Urothelium cell line (cell line): Measurements from ENCODE around the gene DKC1.

Experiments used
- DNase-seq: peaks from one replicate; pipeline ENCODE4 v3.0.0; 2011; ENCODE audit warnings: low spot score, mixed read lengths
- FAIRE-seq: peaks from 2 replicates; lab custom pipeline; 2011; peaks lifted over from hg19 to GRCh38; lab: Jason Lieb, UNC

DKC1 gene

DNA sequence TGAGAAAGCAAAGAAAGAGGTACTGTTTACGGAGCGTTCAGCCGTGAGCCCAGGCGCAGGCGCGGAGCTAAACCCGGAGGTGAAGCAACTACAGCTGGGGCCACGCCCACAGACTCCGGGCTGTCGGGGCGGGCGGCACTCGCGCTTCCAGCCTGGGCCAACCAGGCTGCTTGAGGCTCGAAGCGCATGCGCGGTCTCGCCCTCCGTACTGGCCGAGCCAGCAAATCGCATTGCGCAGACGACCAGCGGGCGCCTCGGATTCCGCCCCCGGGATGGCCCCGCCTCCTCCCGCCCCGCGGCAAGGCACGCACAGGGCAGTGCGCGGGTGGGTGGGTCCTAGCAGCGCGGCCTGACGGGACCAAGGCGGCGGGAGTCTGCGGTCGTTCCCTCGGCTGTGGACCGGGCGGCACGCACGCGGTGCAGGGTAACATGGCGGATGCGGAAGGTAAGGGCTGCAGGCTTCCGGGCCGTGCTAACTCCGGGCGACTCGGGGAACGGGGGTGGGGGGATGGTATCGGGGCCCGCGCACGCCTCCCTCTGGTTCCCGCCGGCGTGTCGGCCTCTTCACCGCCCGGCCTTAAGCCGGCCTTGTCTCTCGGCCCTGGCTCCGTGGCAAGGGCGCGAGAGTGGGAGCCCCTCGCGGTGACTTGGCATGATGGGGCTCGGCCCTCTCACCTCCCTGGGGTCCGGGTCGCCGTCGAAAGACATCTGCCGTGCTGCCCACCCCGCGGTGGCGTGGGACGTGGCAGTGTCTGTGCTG, at the start of gene DKC1:
Gene DKC1 (plus strand): TSS at position 328 of the 760 bp plus-strand sequence. CDS start 102 bp downstream, at position 430.
- DNase-seq (peak; percentile 97), FAIRE-seq (peak; percentile 74)

DNA sequence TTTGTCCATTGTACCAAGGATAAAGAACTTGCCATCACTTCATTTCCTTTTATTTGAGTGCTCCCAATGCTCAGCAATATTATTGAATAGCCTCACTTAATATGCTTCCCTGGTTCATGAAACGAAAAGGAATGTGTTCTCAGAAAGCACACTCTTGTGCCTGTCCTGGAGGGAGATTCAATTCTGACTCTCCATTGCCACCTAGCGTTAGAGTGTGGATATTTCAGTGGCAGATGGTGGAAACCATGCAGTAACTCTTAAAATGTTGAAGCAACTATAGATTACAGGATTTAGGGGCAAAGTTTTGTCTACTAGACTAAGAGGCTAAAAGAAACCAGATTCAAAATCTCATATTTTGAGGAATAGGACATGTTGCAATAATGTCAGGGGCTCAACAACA, 47.7 kb upstream of the DKC1 start:
- no peak for FAIRE-seq
- peak; percentile 52 for DNase-seq

DNA sequence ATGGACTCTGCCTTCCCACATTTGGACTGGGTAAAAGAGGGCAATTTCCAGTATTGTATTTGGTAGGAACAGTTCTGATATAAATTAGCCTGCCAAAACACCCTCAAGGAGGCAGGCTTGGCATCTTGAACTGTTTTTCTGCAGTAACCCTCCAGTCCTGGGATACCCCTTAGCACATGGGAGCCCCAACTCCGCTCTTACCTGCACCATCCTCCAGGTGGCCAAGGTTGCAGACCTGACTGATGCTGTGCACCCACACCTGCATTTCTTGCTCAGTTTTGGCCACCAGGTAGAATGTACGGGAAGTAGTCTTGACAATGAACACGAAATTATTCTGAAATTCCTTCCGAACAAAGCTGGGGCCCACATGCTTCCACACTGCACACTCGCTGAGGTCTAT, 46.8 kb upstream of the DKC1 start:
- FAIRE-seq, result no peak
- DNase-seq, result no peak

DNA sequence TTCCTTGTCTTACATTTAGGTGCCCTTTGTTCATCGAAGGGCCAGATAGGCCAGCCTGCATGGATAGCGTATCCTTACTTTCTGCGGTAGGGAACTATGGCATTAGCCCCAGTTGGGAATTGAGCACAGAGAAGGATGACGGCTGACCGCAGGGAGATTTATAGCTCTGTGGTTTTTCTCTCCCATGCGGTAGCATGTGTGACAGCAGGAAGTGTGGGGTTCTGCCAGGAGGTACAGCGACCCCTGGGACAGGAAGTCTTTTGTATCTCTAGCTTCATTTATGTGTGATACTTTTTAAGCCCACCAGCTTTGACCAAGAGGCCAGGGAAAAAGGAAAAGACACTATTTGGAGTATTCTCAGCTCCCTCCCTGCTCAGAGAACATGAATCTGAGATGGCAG, 44.8 kb upstream of the DKC1 start:
- FAIRE-seq (no peak), DNase-seq (peak; percentile 78)

DNA sequence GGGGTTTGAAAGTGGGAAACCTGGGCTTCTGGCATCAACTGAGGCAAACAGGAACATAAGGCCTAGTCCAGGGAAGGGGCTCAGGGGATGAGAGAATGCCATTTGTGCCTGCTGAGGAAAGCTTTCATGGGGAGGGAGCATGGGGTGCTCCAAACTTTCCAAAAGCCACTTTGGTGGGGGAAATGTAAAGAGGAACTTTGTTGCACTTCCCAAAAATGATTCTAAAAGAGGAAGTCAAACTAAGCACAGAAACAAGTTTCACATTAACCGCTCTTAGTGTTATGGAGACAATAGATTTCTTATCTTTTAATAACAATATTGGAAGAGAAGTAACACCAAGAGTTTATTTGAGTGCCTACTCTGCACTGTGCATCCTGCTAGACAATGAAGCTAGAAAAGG, 44.0 kb upstream of the DKC1 start:
- FAIRE-seq (no peak), DNase-seq (no peak)

DNA sequence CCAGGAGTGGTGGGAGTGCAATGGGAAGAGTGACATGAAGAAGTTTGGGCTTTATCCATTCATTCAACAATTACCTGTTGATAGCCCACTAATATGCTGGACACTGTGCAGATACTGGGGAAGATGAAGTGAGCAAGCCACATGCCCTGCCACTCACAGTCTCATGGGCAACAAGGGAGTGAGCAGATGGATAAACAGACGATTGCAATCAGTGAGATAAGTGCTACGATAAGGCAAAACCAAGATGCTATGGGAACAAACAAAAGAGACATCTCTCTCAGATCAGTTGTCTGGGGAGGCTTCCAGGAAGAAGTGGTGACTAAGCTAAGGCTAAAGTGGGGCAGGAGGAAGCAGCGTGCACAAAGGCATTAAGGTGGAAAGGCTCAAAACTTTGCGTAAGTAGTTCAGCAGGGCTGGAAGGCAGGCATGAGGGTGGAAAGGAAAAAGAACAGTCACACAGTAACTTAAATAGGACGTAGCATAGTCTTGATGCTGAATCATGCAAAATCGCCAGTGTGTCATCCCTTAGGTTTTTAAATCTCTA, 43.5 kb upstream of the DKC1 start:
- FAIRE-seq (no peak), DNase-seq (no peak)

DNA sequence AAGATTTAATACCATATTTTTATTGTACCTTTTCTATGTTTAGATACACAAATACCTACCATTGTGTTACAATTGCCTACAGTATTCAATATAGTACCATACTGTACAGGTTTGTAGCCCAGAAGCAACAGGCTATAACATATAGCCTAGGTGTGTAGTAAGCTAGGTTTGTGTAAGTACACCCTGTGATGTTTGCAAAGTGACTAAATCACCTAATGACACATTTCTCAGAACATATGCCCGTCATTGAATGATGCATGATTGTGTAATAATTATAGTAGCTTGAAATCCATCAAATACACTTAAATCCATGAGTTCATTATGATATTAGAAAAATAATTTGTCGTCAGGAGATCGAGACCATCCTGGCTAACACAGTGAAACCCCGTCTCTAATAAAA, 42.6 kb upstream of the DKC1 start:
- DNase-seq, result no peak
- no peak for FAIRE-seq

DNA sequence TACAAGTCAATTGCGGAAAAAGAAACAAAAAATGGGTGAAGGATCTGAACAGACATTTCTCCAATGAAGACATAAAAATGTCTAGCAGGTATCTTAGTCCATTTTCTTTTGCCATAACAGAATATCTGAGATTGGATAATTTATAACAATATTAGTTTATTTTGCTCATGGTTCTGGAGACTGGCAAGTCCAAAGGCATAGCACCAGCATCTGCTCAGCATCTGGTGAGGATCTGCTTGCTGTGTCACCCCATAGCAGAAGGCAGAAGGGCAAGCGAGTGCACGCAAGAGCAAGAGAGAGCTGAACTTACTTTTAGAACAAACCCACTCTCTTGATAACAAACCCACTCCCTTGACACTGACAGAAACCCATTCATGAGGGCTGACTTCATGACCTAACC, 41.5 kb upstream of the DKC1 start:
- DNase-seq, result no peak
- FAIRE-seq, result no peak

DNA sequence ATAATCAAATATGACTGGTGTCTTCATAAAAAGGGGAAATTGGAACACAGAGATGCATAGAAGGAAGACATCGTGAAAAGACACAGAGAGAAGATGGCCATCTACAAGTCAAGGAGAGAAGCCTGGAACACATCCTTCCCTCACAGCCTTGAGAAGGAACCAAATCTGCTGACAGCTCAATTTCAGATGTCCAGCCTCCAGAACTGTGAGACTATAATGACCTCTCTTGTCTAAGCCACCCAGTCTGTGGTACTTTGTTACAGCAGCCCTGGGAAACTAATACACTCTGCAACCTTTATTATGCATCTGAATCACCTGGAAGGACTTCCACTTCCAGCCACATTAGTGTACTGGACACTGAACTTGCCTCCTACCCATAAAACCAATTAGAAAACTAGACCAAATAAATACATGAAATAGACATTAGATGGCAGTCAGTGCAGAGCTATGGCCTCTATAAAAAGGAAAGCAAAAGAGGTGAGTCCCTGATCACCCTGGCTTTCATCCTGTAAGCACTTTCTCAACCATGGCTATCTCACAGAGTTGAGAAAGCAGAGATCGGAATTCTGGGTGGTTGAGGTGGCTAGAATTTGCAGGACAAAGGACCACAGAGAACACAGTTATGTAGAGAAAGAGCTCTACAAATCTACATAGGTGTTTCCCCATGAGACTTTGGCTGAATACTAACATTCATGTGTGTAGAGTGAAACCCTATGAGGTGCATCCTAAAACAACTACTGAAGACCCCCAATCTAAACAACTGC, 37.5 kb upstream of the DKC1 start:
- FAIRE-seq (no peak), DNase-seq (no peak)

DNA sequence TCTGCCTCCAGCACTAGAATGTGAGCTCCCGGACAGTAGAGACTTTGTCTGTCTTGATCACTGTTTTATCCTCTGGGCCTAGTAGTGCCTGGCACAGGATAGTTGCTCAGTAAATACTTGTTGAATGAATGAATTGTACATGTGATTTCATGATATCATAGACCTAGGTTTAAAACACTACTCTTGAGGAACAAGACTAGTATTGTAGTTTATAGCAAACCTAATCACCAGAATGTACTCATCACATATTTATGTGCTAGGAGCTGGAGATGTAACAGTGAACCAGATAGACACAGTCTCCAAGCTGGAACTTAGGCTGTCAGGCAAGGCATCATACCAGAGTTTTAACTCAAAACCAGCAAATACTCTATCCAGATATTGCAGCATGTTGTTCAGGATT, 35.2 kb upstream of the DKC1 start:
- no peak for DNase-seq
- no peak for FAIRE-seq

DNA sequence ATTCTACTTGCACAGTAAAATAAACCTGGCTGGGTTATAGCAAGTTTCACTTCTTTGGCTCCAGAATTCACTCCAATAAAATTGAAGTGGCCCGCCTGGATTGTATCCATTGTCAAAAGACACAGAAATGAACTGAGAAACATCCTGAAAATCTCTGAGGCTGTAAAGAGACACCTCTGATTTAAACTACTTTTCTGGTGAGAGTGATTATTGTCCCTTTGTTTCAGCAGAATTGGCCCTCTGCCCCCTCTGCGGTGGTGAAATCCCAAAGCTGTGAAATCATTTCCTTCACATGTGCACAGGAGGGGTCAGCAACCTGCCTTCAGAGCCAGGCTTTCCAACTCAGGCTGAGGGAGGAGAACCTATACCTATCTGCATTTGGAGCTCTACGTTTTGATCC, 34.8 kb upstream of the DKC1 start:
- FAIRE-seq (no peak), DNase-seq (peak; percentile 59)

DNA sequence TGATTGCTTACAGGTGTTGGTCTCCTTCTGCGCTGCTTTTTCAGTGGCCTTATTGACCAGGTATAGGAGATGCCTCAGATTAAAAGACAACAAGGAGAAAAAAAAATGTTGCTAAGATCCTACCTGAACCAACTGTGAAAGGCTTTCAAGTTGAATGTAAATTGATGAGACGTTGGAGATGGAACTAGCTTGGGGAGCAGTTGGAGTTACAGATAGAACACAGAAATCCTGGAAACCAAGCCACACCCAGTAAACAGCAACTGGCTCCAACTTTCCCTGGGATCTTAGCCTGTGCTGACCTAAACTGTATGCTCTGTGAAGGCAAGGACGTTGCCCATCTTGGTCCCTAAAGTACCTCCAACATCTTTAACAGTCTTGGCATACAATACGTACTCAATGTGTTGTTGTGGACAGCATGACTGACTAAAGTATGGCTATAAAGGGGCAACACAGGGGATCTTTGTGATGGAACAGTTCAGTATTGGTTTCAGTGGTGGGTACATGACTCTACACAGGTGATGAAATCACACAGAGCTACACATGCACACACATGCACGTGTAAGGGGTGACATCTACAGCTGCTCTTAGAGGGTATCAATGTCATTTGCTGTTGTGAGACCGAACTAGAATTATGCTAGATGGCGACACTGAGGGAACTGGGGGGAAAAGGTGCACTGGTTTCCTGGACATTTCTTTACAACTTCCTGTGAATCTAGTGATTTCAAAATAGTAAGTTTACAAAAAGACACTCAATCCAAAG, 34.1 kb upstream of the DKC1 start:
- DNase-seq (no peak), FAIRE-seq (no peak)

DNA sequence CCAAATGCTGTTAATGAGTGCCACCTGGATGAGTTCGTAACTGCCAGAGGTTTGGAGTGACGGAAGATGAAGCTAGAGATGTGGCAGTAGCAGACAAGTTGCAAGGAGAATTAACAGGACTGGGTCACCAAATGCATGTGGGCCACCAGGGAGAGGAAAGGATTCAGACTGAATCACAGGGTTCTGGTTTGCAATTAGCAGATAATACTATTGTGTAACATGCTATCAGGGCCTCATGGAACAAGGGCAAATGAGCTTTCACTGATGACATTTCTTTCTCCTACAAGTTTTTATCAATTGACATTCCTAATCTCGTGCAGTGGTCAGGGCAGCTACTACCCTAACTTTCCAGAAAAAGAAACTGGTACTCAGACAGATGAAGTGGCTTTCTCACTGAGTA, 33.2 kb upstream of the DKC1 start:
- no peak for FAIRE-seq
- DNase-seq, result no peak

DNA sequence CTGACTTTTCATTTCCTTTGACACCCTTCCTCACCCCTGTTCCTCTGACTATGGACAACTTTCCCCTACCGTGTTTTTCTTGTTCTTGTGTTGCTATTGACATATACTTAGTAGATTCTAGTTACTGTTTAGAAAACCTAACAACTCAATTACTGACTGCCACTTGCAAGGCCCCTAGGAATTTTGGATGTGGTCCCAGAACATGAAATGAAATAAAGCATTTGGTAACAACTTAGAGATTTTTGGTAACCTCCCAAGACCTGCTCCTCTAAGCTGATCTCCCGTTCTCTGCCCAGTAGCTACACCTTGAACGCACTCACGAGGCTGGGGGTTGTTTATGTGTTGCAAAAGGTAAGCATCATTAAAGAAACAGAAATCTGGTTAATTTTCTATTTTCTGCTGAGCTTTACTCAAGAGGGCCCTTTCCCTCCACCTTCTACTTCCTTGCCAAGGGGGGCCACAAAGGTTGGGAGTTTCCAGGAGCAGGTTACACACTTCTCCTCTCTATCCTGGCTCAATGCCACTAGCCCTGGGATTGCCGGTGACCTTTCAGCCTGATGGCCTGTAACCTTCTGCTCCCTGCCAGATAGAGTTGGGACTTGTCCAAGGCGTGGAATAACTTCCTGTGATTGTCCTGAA, 32.3 kb upstream of the DKC1 start:
- FAIRE-seq, result no peak
- no peak for DNase-seq

DNA sequence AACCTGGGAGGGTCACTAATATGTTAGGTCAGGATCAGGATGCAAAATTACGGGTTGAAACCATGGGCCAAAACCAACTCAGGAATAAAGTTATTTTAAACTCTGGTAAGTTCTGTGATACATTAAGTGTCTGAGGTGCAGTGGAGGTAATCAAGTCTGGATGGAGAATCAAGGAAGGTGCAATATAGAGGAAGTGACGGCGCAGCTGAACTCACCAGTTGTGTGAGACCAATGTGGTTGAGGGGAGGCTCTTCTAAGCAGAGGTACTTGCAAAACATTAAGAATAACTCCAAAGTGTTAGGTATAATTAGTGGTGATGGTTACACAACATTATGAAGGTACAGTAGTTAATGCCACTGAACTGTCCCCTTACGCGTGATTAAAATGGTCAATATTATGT, 31.5 kb upstream of the DKC1 start:
- FAIRE-seq (no peak), DNase-seq (no peak)

DNA sequence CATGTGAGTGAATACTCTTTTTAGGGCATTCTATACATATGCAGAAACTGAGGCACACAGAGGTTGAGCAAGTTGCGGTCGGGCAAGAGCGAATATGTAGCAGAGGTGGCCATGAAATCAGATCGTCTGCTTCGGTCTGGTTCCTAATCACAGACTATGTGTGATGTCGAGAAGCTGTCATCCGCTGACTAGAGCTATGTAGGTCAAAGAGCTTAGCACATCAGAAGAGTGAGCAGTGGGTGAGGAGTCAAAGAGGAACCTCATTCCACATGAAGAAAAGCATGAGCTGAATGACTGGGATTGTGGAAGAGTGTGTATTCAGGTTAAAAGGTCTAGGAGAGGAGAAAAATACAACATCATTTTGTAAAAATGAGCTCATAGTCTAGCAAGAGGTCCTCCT, 30.8 kb upstream of the DKC1 start:
- no peak for DNase-seq
- FAIRE-seq, result no peak

DNA sequence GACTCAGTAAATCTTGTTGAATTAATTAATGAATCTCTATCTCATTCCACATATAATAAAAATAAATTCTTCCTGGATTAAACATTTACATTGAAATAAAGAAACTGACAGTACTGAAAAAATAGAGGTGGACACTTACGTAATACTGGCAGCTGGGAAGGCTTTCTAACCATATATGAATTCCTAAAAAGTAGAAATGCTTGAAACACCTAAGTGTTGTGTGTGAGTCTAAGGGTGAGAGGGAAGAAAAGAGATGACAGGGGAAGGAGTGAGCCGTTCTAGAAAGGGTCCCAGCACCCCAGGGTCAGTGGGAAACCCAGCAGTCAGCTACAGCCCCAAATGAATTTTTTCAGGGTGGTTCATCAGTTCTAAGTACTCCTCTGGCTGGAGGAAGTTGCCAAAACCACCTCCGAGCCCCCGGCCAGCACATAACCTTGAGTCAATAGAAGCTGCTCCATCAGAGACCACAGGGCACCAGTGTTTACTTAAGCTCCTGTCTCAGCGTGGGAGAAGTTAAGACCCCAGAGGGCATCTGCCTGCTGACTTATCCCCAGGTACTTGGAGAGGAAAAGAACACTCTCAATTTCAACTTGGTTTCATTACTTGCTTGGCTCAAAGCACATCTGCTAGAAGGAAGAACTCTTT, 30.1 kb upstream of the DKC1 start:
- FAIRE-seq (no peak), DNase-seq (no peak)

DNA sequence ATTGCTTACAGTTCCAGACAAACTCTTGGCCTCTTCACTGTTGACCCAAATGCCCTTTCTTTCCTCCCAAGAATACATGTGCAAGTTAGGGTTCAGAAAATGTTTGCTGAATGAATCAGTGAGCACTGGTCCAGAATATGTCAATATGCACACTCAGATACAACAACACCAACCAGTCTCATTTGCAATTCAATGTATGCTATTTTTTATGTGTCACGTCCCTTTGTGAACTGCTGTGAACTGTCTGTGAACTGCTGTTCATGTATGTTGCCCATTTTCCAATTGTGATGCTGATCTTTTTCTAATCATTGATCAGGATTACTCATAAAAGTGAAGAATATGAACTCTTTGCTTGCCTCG, 29.6 kb upstream of the DKC1 start:
- DNase-seq (no peak), FAIRE-seq (no peak)

DNA sequence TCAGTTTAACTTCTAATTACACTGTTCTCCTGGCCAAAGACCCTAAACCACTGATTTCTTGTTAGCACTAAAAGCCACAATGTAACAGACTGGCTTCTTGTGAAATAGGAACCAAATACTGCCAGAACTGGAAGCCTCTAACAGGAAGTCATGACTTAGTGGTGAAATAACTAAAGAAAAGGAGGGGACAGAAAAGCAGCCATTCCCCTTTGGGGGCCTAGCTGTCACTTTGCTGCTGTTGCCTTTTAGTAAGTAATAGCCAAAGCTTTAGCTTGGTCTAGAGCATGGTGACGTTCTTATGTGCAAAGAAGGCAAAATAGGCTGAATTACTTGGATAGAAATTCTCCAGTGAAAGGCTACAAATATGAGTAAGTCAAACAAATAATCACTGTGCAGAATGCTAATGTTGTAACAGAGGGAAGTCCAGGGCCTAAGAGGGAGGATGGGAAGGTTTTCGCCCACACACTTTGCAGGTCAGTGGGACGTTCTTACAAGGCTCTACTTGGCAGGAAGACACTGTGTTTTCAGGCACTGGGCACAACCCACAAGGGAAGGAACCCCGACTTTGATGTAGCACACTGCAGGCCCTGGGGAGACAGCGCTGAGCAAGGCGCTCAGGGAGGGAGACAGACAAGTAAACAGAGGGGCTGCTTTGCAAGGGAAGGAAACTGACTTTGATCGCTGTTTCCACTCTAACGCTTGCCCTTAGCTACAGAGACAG, 28.4 kb upstream of the DKC1 start:
- FAIRE-seq, result no peak
- no peak for DNase-seq
